SK-N-SH (cell line): ENCODE data around the gene HSD17B12. TPM values are rescaled to one million over a fixed set of nuclear protein-coding genes. Genes with fewer than 3 reads are reported as not detected.

Experiments
- CTCF ChIA-PET: fragments of 300-600, 350-600 bp; formaldehyde crosslinking; extraction: SDS; loops from one replicate; lab custom pipeline; 2021; lab: Yijun Ruan, JAX
- POLR2A ChIA-PET: fragments of 350-600 bp; sonication (Branson Sonifier 250); formaldehyde crosslinking; extraction: SDS; loops from one replicate; lab custom pipeline; 2020; ENCODE audit warnings: antibody characterized with exemption, inconsistent platforms; lab: Yijun Ruan, JAX
- DNase-seq: peaks from one replicate; pipeline ENCODE4 v3.0.0; 2012
- H2AFZ ChIP-seq: fragments of 200-600 bp; sonication (generic); 2 replicates; pipeline ENCODE4 v1.8.1; 2016; ENCODE audit warnings: antibody characterized with exemption, mild to moderate bottlenecking, low read depth
- H3F3A ChIP-seq: fragments of 200-600 bp; sonication (generic); replicated peaks from 2 replicates; pipeline ENCODE3; 2016; ENCODE audit warnings: antibody characterized with exemption, mild to moderate bottlenecking; ENCODE audit not compliant: insufficient read depth
- H3K27ac ChIP-seq, 2 experiments: fragments of 200-500 bp in 1 of 2; fragments of 200-600 bp in 1 of 2; sonication (Bioruptor generic) in 1 of 2; sonication (generic), shearing (Covaris generic) in 1 of 2; 2 replicates each; pipeline versions ENCODE4 v1.5.1 to v1.6.1; 2014 to 2016; ENCODE audit warnings: low read depth in 2 of 2, inconsistent platforms in 1 of 2, low read length in 1 of 2, mild to moderate bottlenecking in 1 of 2, mixed read lengths in 1 of 2
- H3K27me3 ChIP-seq: fragments of 200-600 bp; sonication (generic), shearing (Covaris generic); 2 replicates; pipeline ENCODE4 v1.6.1; 2016; ENCODE audit warnings: mixed run types; ENCODE audit not compliant: insufficient read depth
- H3K36me3 ChIP-seq, 2 experiments: fragments of 200-500 bp in 1 of 2; fragments of 200-600 bp in 1 of 2; sonication (Bioruptor generic) in 1 of 2; sonication (generic) in 1 of 2; replicated peaks in 1 of 2; 2 replicates each; pipeline versions ENCODE3 to v1.5.1; 2014 to 2016; ENCODE audit warnings: low read length in 1 of 2, mild to moderate bottlenecking in 1 of 2; ENCODE audit not compliant: insufficient read depth in 2 of 2, control insufficient read depth in 1 of 2
- H3K4me1 ChIP-seq, 2 experiments: fragments of 200-500 bp in 1 of 2; fragments of 200-600 bp in 1 of 2; sonication (Bioruptor generic) in 1 of 2; sonication (generic), shearing (Covaris generic) in 1 of 2; 2 replicates each; pipeline versions ENCODE4 v1.5.1 to v1.6.1; 2014 to 2016; ENCODE audit warnings: low read depth in 1 of 2, low read length in 1 of 2, mixed run types in 1 of 2; ENCODE audit not compliant: insufficient read depth in 2 of 2, control insufficient read depth in 1 of 2
- H3K4me2 ChIP-seq: fragments of 200-600 bp; sonication (generic), shearing (Covaris generic); 2 replicates; pipeline ENCODE4 v1.6.1; 2017; ENCODE audit warnings: mixed run types
- H3K4me3 ChIP-seq, 2 experiments: fragments of 200-500 bp in 1 of 2; fragments of 200-600 bp in 1 of 2; sonication (Bioruptor generic) in 1 of 2; sonication (generic), shearing (Covaris generic) in 1 of 2; 2 replicates each; pipeline versions ENCODE4 v1.5.1 to v1.8.1; 2014 to 2016; ENCODE audit warnings: low read depth in 2 of 2, inconsistent platforms in 1 of 2, low read length in 1 of 2, mild to moderate bottlenecking in 1 of 2, mixed read lengths in 1 of 2, moderate library complexity in 1 of 2
- H3K79me2 ChIP-seq: fragments of 200-600 bp; sonication (generic); 2 replicates; pipeline ENCODE4 v1.8.1; 2017; ENCODE audit warnings: mild to moderate bottlenecking; ENCODE audit not compliant: insufficient read depth
- H3K9ac ChIP-seq: fragments of 200-600 bp; sonication (generic); 2 replicates; pipeline ENCODE4 v1.6.1; 2017; ENCODE audit warnings: mixed run types
- H3K9me2 ChIP-seq: fragments of 200-600 bp; sonication (generic); 2 replicates; pipeline ENCODE4 v1.6.1; 2017; ENCODE audit warnings: mixed run types
- H3K9me3 ChIP-seq: fragments of 200-600 bp; sonication (generic); 2 replicates; pipeline ENCODE4 v1.6.1; 2017; ENCODE audit warnings: mixed run types, mild to moderate bottlenecking, moderate library complexity
- H4K20me1 ChIP-seq: fragments of 200-600 bp; sonication (generic); 2 replicates; pipeline ENCODE4 v1.6.1; 2017; ENCODE audit warnings: mild to moderate bottlenecking, mixed run types; ENCODE audit not compliant: insufficient read depth
- ELF1 ChIP-seq: IDR thresholded peaks from 2 replicates; pipeline ENCODE4 v1.4.0; 2012
- FOXM1 ChIP-seq: IDR thresholded peaks from 2 replicates; pipeline ENCODE4 v1.4.0; 2012; ENCODE audit warnings: low read depth, mild to moderate bottlenecking
- GATA2 ChIP-seq: sonication (generic); formaldehyde crosslinking; IDR thresholded peaks from 2 replicates; pipeline ENCODE4 v1.5.0; 2020; ENCODE audit warnings: mild to moderate bottlenecking, missing genetic modification reagents
- IRF3 ChIP-seq: fragments of 150-350 bp; IDR thresholded peaks from 2 replicates; pipeline ENCODE4 v1.6.1; 2016; ENCODE audit warnings: mild to moderate bottlenecking, low read depth, low read length
- JUND ChIP-seq: IDR thresholded peaks from 2 replicates; pipeline ENCODE4 v1.4.0; 2012
- MEF2A ChIP-seq: IDR thresholded peaks from 2 replicates; pipeline ENCODE4 v1.4.0; 2012; ENCODE audit warnings: low read depth, borderline replicate concordance
- NFIC ChIP-seq: IDR thresholded peaks from 2 replicates; pipeline ENCODE4 v1.4.0; 2012; ENCODE audit warnings: borderline replicate concordance
- NRF1 ChIP-seq: IDR thresholded peaks from 2 replicates; pipeline ENCODE4 v1.6.1; 2012; ENCODE audit warnings: low read depth, mild to moderate bottlenecking, low read length
- POLR2AphosphoS5 ChIP-seq: IDR thresholded peaks from 2 replicates; pipeline ENCODE4 v1.6.1; 2012; ENCODE audit warnings: low read depth, low read length
- RCOR1 ChIP-seq: fragments of 150-350 bp; IDR thresholded peaks from 2 replicates; pipeline ENCODE4 v1.6.1; 2017; ENCODE audit warnings: antibody characterized with exemption, low read length
- RXRA ChIP-seq: IDR thresholded peaks from 2 replicates; pipeline ENCODE4 v1.4.0; 2012; ENCODE audit warnings: low read depth, mild to moderate bottlenecking, borderline replicate concordance
- SIN3A ChIP-seq: IDR thresholded peaks from 2 replicates; pipeline ENCODE4 v1.6.1; 2012; ENCODE audit warnings: low read depth, mild to moderate bottlenecking, low read length, moderate library complexity, borderline replicate concordance
- TAF1 ChIP-seq: IDR thresholded peaks from 2 replicates; pipeline ENCODE4 v1.6.1; 2012; ENCODE audit warnings: low read depth, mild to moderate bottlenecking, low read length, moderate library complexity, borderline replicate concordance
- TEAD4 ChIP-seq: IDR thresholded peaks from 2 replicates; pipeline ENCODE4 v1.4.0; 2012; ENCODE audit warnings: mild to moderate bottlenecking, borderline replicate concordance; ENCODE audit not compliant: insufficient read depth
- YY1 ChIP-seq: IDR thresholded peaks from 2 replicates; pipeline ENCODE4 v1.4.0; 2012; ENCODE audit warnings: low read depth, mild to moderate bottlenecking
- ZBTB33 ChIP-seq: IDR thresholded peaks from 2 replicates; pipeline ENCODE4 v1.4.0; 2012; ENCODE audit warnings: low read depth, borderline replicate concordance
- WGBS: methylation state at CpG from one replicate; pipeline ENCODE4 v1.1.6; 2017; ENCODE audit warnings: low lambda C conversion rate; 5-methylcytosine and 5-hydroxymethylcytosine counted together
- polyA plus RNA-seq, 3 experiments: library from polyadenylated mRNA; depleted of rRNA; stranded (reverse); fragments of >200 nt; gene quantifications; 2 replicates each; pipeline ENCODE4 v1.2.3, GENCODE V29; 2012
- TF ChIP-seq, protein P1 (sequence below): fragments of 200-600 bp; sonication (generic); IDR thresholded peaks from 2 replicates; pipeline ENCODE4 v1.6.1; 2017; ENCODE audit warnings: antibody characterized with exemption, mild to moderate bottlenecking, moderate library complexity
- TF ChIP-seq, protein P2 (sequence below): IDR thresholded peaks from 2 replicates; pipeline ENCODE4 v1.6.1; 2012; ENCODE audit warnings: mild to moderate bottlenecking, low read depth, low read length, moderate library complexity
- TF ChIP-seq, protein P3 (sequence below): IDR thresholded peaks from 2 replicates; pipeline ENCODE4; 2012

The HSD17B12 gene
- polyA plus RNA-seq, 1 of the 3 experiments (the other 2 are of a cell fraction): 19.7 TPM

GRCh38 chr11:43899094-43899493 lies 218.6 kb downstream of the HSD17B12 start:
- no peaks in the 10 kb centered on the region for H3K9me3 ChIP-seq
- H3K27me3 ChIP-seq: no peaks in the 10 kb centered on the region
- TF ChIP-seq JUND (no peak), TAF1 (no peak), FOXM1 (no peak), NRF1 (no peak), RXRA (no peak), TEAD4 (no peak)
- peaks cover 0 to 12% of the 10 kb centered on the region in 2 experiments; a peak in 2 of 4 replicates for H3K4me1 ChIP-seq
- H3K36me3 ChIP-seq: peaks cover 43 to 75% of the 10 kb centered on the region in 2 experiments
- ChIA-PET CTCF (interaction anchor here (0.9 to 1.1 kb wide), 2 partner anchors 8 to 46 kb away, joined by 3 to 4 read pairs; no protein-coding TSS in a partner anchor), POLR2A (no interaction called here)
- no peak overlapping the region for H3K4me2 ChIP-seq
- no peak for DNase-seq
- no peaks in the 10 kb centered on the region for H3K9me2 ChIP-seq
- no peak overlapping the region for H2AFZ ChIP-seq
- WGBS: 89% methylated on average over 6 of the region's 13 CpGs
- H4K20me1 ChIP-seq: no peaks in the 10 kb centered on the region
- H3K9ac ChIP-seq: no peak overlapping the region
- H3F3A ChIP-seq: no peaks in the 10 kb centered on the region
- H3K27ac ChIP-seq: no peak overlapping the region
- no peak overlapping the region for H3K4me3 ChIP-seq
- no peaks in the 10 kb centered on the region for H3K79me2 ChIP-seq

DNA sequence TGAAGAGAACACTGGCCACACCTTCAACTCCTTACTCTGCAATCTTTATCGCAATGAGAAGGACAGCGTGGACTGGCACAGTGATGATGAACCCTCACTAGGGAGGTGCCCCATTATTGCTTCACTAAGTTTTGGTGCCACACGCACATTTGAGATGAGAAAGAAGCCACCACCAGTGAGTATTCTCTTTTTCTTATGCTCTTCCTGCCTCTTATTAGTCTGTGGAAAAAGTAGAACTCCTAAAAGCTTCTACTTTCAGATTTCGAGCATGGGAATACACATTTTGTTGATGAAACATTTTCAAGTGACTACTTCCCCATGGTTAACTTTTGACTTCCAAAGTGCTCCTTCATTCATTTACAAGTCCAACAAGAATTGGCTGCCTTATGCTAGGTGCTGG lies 221.0 kb downstream of the HSD17B12 start:
- ChIA-PET POLR2A (no interaction called here), CTCF (interaction anchor here (6.2 kb wide), 1 partner anchor 43 kb away, joined by 90 read pairs; the partner anchor contains the start of gene C11orf96)
- H3K9me3 ChIP-seq: no peaks in the 10 kb centered on the region
- 97% methylated on average over 4 of the region's 4 CpGs for WGBS
- no peaks in the 10 kb centered on the region for H4K20me1 ChIP-seq
- H3K79me2 ChIP-seq: no peaks in the 10 kb centered on the region
- H3K4me2 ChIP-seq: no peak overlapping the region
- peak overlapping the region in 1 of 2 experiments; percentile 100; a peak in 2 of 4 replicates for H3K27ac ChIP-seq
- peaks cover 47 to 64% of the 10 kb centered on the region in 2 experiments for H3K36me3 ChIP-seq
- no peak overlapping the region for H3K9ac ChIP-seq
- no peak overlapping the region for H3K4me3 ChIP-seq
- DNase-seq: no peak
- no peaks in the 10 kb centered on the region for H3F3A ChIP-seq
- H2AFZ ChIP-seq: no peak overlapping the region
- no peaks in the 10 kb centered on the region for H3K27me3 ChIP-seq
- H3K4me1 ChIP-seq: peaks cover 0 to 29% of the 10 kb centered on the region in 2 experiments; a peak in 2 of 4 replicates
- no peaks in the 10 kb centered on the region for H3K9me2 ChIP-seq
- TF ChIP-seq TEAD4 (no peak), ELF1 (no peak), NFIC (no peak), IRF3 (no peak), SIN3A (no peak), ZBTB33 (no peak), GATA2 (CRISPR knock-in tag) (no peak), MEF2A (no peak), YY1 (no peak), RCOR1 (no peak), POLR2AphosphoS5 (no peak)
- TF ChIP-seq, protein P1, sequence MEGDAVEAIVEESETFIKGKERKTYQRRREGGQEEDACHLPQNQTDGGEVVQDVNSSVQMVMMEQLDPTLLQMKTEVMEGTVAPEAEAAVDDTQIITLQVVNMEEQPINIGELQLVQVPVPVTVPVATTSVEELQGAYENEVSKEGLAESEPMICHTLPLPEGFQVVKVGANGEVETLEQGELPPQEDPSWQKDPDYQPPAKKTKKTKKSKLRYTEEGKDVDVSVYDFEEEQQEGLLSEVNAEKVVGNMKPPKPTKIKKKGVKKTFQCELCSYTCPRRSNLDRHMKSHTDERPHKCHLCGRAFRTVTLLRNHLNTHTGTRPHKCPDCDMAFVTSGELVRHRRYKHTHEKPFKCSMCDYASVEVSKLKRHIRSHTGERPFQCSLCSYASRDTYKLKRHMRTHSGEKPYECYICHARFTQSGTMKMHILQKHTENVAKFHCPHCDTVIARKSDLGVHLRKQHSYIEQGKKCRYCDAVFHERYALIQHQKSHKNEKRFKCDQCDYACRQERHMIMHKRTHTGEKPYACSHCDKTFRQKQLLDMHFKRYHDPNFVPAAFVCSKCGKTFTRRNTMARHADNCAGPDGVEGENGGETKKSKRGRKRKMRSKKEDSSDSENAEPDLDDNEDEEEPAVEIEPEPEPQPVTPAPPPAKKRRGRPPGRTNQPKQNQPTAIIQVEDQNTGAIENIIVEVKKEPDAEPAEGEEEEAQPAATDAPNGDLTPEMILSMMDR: no peak
- TF ChIP-seq, protein P2, sequence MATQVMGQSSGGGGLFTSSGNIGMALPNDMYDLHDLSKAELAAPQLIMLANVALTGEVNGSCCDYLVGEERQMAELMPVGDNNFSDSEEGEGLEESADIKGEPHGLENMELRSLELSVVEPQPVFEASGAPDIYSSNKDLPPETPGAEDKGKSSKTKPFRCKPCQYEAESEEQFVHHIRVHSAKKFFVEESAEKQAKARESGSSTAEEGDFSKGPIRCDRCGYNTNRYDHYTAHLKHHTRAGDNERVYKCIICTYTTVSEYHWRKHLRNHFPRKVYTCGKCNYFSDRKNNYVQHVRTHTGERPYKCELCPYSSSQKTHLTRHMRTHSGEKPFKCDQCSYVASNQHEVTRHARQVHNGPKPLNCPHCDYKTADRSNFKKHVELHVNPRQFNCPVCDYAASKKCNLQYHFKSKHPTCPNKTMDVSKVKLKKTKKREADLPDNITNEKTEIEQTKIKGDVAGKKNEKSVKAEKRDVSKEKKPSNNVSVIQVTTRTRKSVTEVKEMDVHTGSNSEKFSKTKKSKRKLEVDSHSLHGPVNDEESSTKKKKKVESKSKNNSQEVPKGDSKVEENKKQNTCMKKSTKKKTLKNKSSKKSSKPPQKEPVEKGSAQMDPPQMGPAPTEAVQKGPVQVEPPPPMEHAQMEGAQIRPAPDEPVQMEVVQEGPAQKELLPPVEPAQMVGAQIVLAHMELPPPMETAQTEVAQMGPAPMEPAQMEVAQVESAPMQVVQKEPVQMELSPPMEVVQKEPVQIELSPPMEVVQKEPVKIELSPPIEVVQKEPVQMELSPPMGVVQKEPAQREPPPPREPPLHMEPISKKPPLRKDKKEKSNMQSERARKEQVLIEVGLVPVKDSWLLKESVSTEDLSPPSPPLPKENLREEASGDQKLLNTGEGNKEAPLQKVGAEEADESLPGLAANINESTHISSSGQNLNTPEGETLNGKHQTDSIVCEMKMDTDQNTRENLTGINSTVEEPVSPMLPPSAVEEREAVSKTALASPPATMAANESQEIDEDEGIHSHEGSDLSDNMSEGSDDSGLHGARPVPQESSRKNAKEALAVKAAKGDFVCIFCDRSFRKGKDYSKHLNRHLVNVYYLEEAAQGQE: no peak
- TF ChIP-seq, protein P3, sequence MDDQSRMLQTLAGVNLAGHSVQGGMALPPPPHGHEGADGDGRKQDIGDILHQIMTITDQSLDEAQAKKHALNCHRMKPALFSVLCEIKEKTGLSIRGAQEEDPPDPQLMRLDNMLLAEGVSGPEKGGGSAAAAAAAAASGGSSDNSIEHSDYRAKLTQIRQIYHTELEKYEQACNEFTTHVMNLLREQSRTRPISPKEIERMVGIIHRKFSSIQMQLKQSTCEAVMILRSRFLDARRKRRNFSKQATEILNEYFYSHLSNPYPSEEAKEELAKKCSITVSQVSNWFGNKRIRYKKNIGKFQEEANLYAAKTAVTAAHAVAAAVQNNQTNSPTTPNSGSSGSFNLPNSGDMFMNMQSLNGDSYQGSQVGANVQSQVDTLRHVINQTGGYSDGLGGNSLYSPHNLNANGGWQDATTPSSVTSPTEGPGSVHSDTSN: no peak
